Rectal smooth muscle tissue (tissue), 1 donor: Measurements from ENCODE around the gene RILPL1.
"Not testable (repeated sequence)": the region's sequence is repeated elsewhere in the genome, so short reads cannot be mapped to it uniquely, and the experiment has no call there.

Source experiments
- H3K27ac ChIP-seq: one replicate; pipeline ENCODE4 v1.7.0; 2013; ENCODE audit warnings: low read depth, low read length, inconsistent platforms
- H3K27me3 ChIP-seq: one replicate; pipeline ENCODE4 v1.7.0; 2013; ENCODE audit warnings: low read length; ENCODE audit not compliant: control insufficient read depth, insufficient read depth
- H3K36me3 ChIP-seq: one replicate; pipeline ENCODE4 v1.7.0; 2013; ENCODE audit warnings: low read length; ENCODE audit not compliant: control insufficient read depth, insufficient read depth
- H3K4me1 ChIP-seq: one replicate; pipeline ENCODE4 v1.7.0; 2013; ENCODE audit warnings: low read length; ENCODE audit not compliant: control insufficient read depth, insufficient read depth
- H3K4me3 ChIP-seq: one replicate; pipeline ENCODE4 v1.7.0; 2013; ENCODE audit warnings: low read length
- H3K9ac ChIP-seq: one replicate; pipeline ENCODE4 v1.7.0; 2013; ENCODE audit warnings: low read length

RILPL1 gene

DNA sequence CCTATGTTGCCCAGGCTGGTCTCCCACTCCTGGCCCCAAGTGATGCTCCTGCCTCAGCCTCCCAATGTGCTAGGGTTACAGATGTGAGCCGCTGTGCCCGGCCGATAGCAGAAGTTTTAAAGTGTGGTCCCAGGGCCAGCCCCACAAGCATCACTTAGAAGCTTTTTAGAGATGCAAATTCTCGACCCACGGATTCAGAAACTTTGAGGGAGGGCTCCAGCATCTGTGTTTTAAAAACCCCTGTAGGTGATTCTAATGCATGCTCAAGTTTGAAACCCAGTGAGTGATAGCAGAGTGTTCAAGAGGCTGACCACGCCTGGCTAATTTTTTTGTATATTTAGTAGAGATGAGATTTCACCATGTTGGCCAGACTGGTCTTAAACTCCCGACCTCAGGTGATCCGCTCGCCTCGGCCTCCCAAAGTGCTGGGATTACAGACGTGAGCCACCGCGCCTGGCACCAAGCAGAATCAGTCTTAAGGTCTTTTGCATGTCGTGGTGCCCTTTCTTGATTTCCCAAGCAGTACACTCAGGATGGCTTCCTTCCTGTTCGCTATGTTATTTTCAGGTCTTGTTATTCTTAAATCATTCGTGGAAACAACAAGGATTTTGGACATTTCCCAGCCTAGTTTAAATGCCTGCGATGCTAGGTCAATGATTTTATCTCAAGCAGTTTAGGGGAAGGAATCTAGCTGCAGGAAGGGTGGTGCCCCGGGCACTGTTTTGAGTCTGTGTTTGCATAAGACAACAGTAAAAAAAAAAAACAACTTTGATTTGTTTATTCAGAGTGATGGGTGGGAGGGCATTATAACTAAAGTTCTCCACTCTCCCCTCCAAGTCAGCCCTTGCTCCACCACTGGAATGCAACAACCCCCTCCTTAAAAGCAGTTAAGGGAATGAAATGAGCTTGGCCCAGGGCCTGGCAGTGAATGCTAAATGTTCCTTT is 87.9 kb downstream of the RILPL1 start:
- Histone ChIP-seq H3K36me3 (no peaks in the 10 kb centered on the region), H3K9ac (no peak overlapping the region), H3K27ac (no peak overlapping the region), H3K27me3 (no peaks in the 10 kb centered on the region), H3K4me1 (no peaks in the 10 kb centered on the region), H3K4me3 (no peak overlapping the region)

GRCh38 chr12:123444092-123445026 is 89.2 kb downstream of the RILPL1 start:
- H3K4me3 ChIP-seq = no peak overlapping the region
- no peaks in the 10 kb centered on the region for H3K27me3 ChIP-seq
- H3K9ac ChIP-seq = no peak overlapping the region
- no peaks in the 10 kb centered on the region for H3K4me1 ChIP-seq
- no peaks in the 10 kb centered on the region for H3K36me3 ChIP-seq
- no peak overlapping the region for H3K27ac ChIP-seq

DNA sequence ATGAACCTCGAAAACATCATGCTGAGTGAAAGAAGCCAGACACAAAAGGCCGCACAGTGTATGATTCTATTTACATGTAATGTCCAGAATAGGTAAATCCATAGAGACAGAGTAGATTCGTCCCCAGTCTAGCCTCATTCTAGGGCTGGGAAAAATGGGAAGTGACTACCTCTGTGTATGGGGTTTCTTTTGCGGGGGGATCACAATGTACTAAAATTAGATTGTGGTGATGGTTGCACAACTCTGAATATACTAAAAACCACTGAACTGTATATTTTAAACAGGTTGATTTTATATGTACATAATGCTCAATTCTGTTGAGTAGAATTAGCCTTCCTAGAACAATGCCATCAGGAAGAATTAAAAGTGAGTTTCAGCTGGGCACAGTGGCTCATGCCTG is 90.7 kb downstream of the RILPL1 start:
- Histone ChIP-seq H3K27ac (no peak overlapping the region), H3K4me1 (no peaks in the 10 kb centered on the region), H3K36me3 (no peaks in the 10 kb centered on the region), H3K9ac (no peak overlapping the region), H3K4me3 (no peak overlapping the region), H3K27me3 (no peaks in the 10 kb centered on the region)

- Histone ChIP-seq H3K4me3 (no peak overlapping the region), H3K4me1 (peaks cover 2% of the 10 kb centered on the region), H3K36me3 (no peaks in the 10 kb centered on the region), H3K27me3 (no peaks in the 10 kb centered on the region), H3K27ac (no peak overlapping the region), H3K9ac (no peak overlapping the region)
Observed at GRCh38 chr12:123441523-123442164, 91.9 kb downstream of the RILPL1 start.

- peak within 1 kb of the TSS; percentile 78 for H3K4me3 ChIP-seq
- H3K27ac ChIP-seq = peak within 1 kb of the TSS; percentile 54
- no peaks in the 10 kb centered on the region for H3K27me3 ChIP-seq
- no peaks in the 10 kb centered on the region for H3K36me3 ChIP-seq
- H3K9ac ChIP-seq = peak within 1 kb of the TSS; percentile 20
- peaks cover 6% of the 10 kb centered on the region for H3K4me1 ChIP-seq
Observed at GRCh38 chr12:123436017-123436964, 97.2 kb downstream of the RILPL1 start, which contains the start of gene RILPL2. Gene RILPL2, minus strand, starts transcription at chr12:123436684. Its CDS starts 264 bp downstream, at chr12:123436420.

GRCh38 chr12:123435636-123436016 is 97.9 kb downstream of the RILPL1 start:
- H3K4me3 ChIP-seq = peak overlapping the region; percentile 78
- no peak overlapping the region for H3K27ac ChIP-seq
- peak overlapping the region; percentile 20 for H3K9ac ChIP-seq
- H3K4me1 ChIP-seq = peaks cover 6% of the 10 kb centered on the region
- H3K36me3 ChIP-seq = no peaks in the 10 kb centered on the region
- no peaks in the 10 kb centered on the region for H3K27me3 ChIP-seq

- no peaks in the 10 kb centered on the region for H3K36me3 ChIP-seq
- no peak overlapping the region for H3K9ac ChIP-seq
- no peaks in the 10 kb centered on the region for H3K27me3 ChIP-seq
- peak overlapping the region; percentile 8 for H3K4me3 ChIP-seq
- peaks cover 6% of the 10 kb centered on the region for H3K4me1 ChIP-seq
- H3K27ac ChIP-seq = no peak overlapping the region
Observed at GRCh38 chr12:123433615-123434014, 99.9 kb downstream of the RILPL1 start.

GRCh38 chr12:123431951-123432817 is 101.3 kb downstream of the RILPL1 start:
- H3K27me3 ChIP-seq, H3K9ac ChIP-seq, H3K36me3 ChIP-seq, H3K4me3 ChIP-seq, H3K27ac ChIP-seq, H3K4me1 ChIP-seq: not testable (repeated sequence)

DNA sequence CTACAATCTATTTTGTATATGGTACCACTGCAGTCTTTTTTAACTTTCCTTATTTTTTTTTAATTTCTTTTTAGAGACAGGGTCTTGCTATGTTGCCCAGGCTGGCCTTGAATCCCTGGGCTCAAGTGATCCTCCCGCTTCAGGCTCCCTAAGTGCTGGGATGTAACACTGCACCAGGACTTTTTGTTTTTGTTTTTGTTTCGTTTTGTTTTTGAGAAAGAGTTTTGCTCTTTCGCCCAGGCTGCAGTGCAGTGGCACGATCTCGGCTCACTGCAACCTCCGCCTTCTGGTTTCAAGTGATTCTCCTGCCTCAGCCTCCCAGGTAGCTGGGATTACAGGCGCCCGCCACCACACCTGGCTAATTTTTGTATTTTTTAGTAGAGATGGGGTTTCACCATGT is 104.4 kb downstream of the RILPL1 start:
- not testable (repeated sequence) for H3K4me1 ChIP-seq, H3K9ac ChIP-seq, H3K27ac ChIP-seq, H3K27me3 ChIP-seq, H3K36me3 ChIP-seq, H3K4me3 ChIP-seq

DNA sequence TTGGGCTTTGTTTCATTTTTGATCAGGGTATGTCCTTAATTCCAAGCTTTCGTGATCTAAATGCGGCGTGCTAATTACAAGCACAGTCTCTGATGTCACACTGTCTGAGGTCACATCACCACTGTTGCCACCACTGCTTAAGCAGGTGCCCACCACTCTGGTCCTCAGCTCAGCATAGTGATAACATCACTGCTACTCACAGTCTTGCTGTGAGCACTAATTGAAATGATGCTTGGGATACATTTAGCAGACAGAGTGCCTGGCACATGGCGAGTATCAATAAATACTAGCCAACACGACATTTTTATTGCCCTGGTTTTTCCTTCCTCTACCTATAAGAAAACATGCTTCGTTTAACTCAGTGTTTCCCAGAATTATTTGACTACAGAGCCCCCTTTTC is 104.9 kb downstream of the RILPL1 start:
- H3K27ac ChIP-seq = no peak overlapping the region
- H3K4me3 ChIP-seq = no peak overlapping the region
- no peaks in the 10 kb centered on the region for H3K36me3 ChIP-seq
- H3K4me1 ChIP-seq = no peaks in the 10 kb centered on the region
- no peak overlapping the region for H3K9ac ChIP-seq
- H3K27me3 ChIP-seq = no peaks in the 10 kb centered on the region
